K562 (cell line): ENCODE measurements around the gene SNX15. TPM values are rescaled to one million over a fixed set of nuclear protein-coding genes. Genes with fewer than 3 reads are reported as not detected.
A peak's percentile ranks its signal among the peaks of the same experiment; 100 is the strongest.

Experiments used
- CBFA2T2 ChIP-seq: fragments of 450-650 bp; conservative IDR thresholded peaks from 2 replicates; pipeline ENCODE4 v1.6.1; 2017; ENCODE audit warnings: mild to moderate bottlenecking
- CEBPZ ChIP-seq: fragments of 150-350 bp; IDR thresholded peaks from 2 replicates; pipeline ENCODE4 v1.6.1; 2014; ENCODE audit warnings: low read depth, mild to moderate bottlenecking, low read length, borderline replicate concordance
- DMBX1 ChIP-seq: fragments of 250-450 bp; sonication (Bioruptor Pico); IDR thresholded peaks from 2 replicates; pipeline ENCODE4 v1.8.0; 2022; ENCODE audit warnings: inconsistent platforms, mild to moderate bottlenecking, moderate library complexity, borderline replicate concordance
- NR3C1 ChIP-seq: sonication (generic); formaldehyde crosslinking; IDR thresholded peaks from 2 replicates; pipeline ENCODE4 v1.8.1; 2022; ENCODE audit warnings: missing genetic modification reagents
- ZBTB40 ChIP-seq, 2 experiments: fragments of 450-650 bp in 1 of 2; sonication (generic) in 1 of 2; formaldehyde crosslinking in 1 of 2; IDR thresholded peaks; 2 replicates each; pipeline versions ENCODE4 v1.7.1 to v1.9.0; 2016 to 2022; ENCODE audit warnings: inconsistent platforms in 1 of 2, mild to moderate bottlenecking in 1 of 2, missing genetic modification reagents in 1 of 2
- ZNF146 ChIP-seq: IDR thresholded peaks from one replicate; pipeline ENCODE4 v1.6.1; 2018; ENCODE audit warnings: missing compliant biosample characterization; ENCODE audit not compliant: unreplicated experiment
- ZNF384 ChIP-seq: IDR thresholded peaks from 2 replicates; pipeline ENCODE4 v1.6.1; 2012; ENCODE audit warnings: low read depth, low read length, improper control_type of control experiment
- ZNF395 ChIP-seq: fragments of 200-800 bp; sonication (Bioruptor generic); IDR thresholded peaks from 2 replicates; pipeline ENCODE4 v1.6.1; 2017; ENCODE audit warnings: missing genetic modification characterization, missing compliant biosample characterization
- polyA plus RNA-seq, 8 experiments: library from polyadenylated mRNA; depleted of rRNA in 4 of 8; stranded (reverse) in 5 of 8; unstranded in 3 of 8; fragments of >200 nt; fragmentation: Nextera tagmentation in 2 of 8; fragmentation: Illumina TruSeq in 1 of 8; extraction: Ambion mirVana in 2 of 8; extraction: Trizol in 1 of 8; gene quantifications; 2 replicates each; pipeline versions ENCODE4 v1.2.1 to v1.2.3, GENCODE V29; 2011 to 2014; ENCODE audit warnings: inconsistent platforms in 1 of 8, missing spikeins in 1 of 8
- total RNA-seq, 7 experiments: library from RNA; depleted of rRNA in 6 of 7; stranded (reverse); fragments of >200 nt in 6 of 7; fragmentation: Illumina TruSeq in 2 of 7; extraction: Trizol in 2 of 7; gene quantifications; 2 replicates each; pipeline versions ENCODE4 v1.2.1 to v1.2.3, GENCODE V29; 2011 to 2021; ENCODE audit warnings: low replicate concordance in 1 of 7

SNX15 gene
- total and polyA plus RNA-seq, 9 of the 15 experiments (the other 6 are each of a cell fraction or from before 2014, with no cell fraction given), result 1.8 to 27.8 (median 15.2) TPM

- TF ChIP-seq ZBTB40 (IDR thresholded peaks at IDR 0.05), result peak; percentile 41; the same call in 1 of the 2 replicates
- TF ChIP-seq ZBTB40 (CRISPR knock-in tag; IDR thresholded peaks at IDR 0.05), result peak; percentile 71; the same call in 1 of the 2 replicates
- peak; percentile 86 for TF ChIP-seq ZNF395 (CRISPR knock-in tag)
- peak; percentile 30; the same call in 1 of the 2 replicates for TF ChIP-seq DMBX1
- TF ChIP-seq CBFA2T2, result peak; percentile 78
- no peak for TF ChIP-seq CEBPZ
- no peak for TF ChIP-seq ZNF384
- peak; percentile 99 for TF ChIP-seq NR3C1 (CRISPR knock-in tag)
- no peak for TF ChIP-seq ZNF146 (CRISPR knock-in tag)
Observed at GRCh38 chr11:65013888-65014725, 13.1 kb upstream of the SNX15 start, which contains the start of gene ARL2 (continued).
